SHP77 treated with DMSO at 0.1 percent for 48 hours (cell line): ENCODE measurements around the gene SLC35F1.

ENCODE experiments used
- DNase-seq: peaks from one replicate; lab custom pipeline; 2025; lab: John Stamatoyannopoulos, UW

Gene SLC35F1

DNA sequence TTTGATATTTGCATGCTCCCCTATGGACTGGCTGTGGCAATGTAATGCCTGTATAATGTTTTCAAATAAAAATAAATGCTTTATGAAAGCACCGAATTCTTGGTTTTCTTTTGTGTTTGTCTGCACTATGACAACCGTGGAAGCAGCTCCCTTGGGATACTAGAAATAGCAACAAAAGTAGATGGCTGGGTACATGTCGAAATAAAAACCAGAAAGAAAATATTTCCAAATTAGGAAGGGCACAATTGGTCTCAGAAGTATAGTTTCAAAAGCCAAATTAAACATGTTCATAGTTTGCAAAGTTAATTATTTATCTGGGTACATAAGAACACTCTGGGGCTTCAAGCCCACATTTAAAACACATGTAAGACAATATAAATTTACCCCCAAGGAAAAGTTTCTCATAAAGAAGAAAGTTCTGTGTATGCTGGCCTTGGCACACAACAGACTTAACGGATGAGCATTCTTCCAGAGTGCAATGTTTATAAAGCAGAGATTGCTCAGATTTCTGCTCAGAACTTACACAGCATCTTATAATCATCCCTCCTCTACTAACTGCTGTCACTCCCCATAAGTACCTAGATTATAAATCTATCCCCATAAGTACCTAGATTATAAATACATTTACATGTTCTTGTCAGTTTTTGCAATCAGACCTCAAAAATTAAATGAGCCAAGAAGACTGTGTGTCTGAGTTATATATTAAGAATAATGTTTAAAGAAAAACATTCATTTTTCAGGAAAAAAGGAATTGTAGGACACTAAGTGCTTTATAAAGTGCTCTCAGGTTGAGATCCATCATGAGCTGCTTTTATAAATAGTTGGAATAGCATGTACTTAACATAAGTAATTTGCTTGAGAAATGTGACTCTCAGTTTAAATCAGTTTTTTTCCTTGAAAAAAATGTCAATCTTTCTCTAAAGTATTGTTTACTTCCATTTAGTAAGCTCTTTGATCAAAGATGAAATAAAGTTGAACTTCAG is 410.8 kb downstream of the SLC35F1 start:
- no peak for DNase-seq

- DNase-seq = no peak
Measured at GRCh38 chr6:118318648-118319047, 411.6 kb downstream of the SLC35F1 start.

GRCh38 chr6:118319416-118319815 is 412.4 kb downstream of the SLC35F1 start:
- no peak for DNase-seq

GRCh38 chr6:118319894-118320649 is 413.0 kb downstream of the SLC35F1 start:
- peak; percentile 77 for DNase-seq

DNA sequence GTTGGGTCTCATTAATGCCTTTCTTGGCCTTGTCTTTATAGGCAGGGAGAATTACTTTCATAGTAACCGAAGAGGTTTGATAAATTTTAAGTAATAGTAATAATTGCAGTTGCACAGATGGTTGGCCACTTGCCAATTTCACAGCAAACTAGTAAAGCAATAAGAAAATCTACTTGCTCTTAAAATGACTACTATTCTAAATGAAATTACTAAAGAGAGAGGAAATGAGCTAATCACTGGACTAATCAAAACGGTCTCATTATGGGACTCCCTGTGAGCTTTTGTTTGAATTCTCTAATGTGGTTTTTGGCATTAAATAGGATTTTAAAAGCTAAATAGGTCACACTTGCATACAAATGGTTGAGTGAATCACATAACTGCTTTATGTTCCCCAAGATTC is 413.6 kb downstream of the SLC35F1 start:
- no peak for DNase-seq

GRCh38 chr6:118324116-118324515 is 417.1 kb downstream of the SLC35F1 start:
- DNase-seq = no peak

DNA sequence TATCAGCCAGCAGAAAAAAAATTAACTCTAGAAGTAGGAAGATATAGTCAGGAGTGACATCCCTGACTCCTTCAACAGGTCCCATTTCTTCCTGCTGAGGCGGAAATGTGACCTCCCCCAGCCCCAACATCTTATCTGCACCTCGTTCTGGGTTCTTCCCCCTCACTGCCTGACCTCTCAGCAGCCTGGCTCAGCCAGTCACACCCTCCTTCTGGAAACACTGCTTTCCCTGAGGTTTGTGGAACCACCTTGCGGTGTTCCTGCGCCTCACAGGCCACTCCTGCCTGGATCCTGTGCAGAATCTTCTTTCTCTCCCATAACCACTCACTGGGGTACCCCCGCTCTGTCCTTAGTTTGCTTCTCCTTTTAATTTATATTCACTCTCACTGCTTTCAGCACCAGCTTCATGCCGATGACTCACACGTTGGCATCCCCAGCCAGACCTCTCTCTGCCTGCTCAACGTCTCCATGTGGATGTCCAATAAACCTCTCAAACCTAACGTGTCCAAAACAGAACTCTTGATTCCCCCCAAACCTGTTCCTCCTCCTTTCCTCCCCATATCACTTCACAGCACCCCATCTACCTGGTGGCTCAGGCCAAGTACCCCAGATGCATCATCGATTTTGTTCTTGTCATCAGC is 418.3 kb downstream of the SLC35F1 start:
- no peak for DNase-seq

DNA sequence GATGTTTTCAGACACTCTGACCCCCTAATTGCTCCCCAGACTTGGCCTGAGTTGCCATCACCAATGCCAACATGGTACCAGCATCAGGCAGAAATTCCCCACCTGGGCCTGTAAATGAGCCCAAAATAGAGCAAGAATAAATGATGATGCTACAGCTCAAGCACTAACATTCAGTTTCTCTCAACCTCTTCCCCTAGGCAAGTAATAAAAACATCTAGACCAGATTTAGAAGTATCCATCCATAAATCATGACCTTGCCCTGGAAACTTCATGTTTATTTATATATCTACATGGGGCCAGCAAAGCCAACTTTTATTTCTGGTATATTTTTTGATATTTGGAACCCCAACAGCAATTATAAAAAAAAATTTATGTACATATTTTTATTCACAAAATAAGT is 419.6 kb downstream of the SLC35F1 start:
- DNase-seq = no peak

DNA sequence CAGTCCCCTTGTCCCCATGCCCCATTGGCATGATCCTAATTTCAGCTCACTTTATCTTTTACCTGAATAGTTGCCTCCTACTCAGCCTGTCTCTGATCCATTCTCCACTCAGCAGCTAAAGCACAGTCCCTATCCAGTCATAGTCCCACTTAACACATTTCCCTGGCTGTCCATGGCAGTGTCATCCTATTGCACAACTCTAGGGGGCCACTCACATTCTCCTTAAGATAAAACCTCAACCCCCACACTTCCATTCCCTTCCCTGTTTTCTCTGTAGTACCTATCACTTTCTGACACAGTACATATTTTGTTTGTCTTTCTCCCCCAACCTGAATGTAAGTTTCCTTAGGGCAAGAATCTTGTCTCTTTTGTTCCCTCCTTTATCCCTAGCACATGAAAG is 420.2 kb downstream of the SLC35F1 start:
- DNase-seq = no peak

DNA sequence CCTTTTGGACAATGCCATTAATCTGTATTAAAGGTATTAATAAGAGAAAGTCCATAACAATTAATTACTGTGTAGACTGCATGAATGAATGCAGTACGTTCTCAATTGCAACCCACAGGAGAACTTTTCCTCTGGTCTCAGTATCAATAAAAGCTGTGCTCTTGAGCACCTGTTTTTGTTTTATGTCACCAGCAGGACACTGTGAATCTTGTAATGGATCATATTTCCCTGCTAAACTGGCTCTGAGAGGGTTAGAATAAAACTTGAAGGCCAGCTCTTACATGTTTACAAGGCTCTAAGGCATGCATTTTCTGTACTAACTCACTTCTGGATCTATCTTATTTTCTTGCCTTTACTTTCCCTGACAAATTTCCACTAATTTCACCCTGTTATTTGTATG is 426.7 kb downstream of the SLC35F1 start:
- no peak for DNase-seq

- DNase-seq = no peak
Measured at GRCh38 chr6:118334634-118335033, 427.6 kb downstream of the SLC35F1 start.

DNA sequence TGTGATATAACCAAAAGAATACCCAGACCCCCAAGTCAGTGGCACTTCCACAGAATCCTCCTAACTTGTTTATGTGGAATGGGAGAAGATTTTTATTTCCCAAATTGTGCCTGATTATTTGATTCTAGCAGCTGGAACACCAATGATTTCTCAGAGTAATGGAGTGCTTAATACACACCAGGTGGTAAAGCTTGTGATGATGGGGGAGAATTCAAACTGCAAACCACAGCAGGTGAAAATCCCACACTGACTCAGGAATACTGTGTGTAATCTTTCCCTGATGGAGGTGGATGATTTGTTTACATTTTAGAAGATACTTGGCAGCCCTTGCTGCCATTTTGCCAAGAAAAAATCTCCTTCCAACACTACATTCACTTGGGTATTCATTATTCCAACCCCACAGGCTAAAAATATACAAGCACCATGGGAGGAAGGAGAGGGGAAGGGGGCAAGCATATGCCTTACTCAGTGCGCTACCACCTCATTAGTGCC is 428.3 kb downstream of the SLC35F1 start:
- peak; percentile 38 for DNase-seq

- DNase-seq = no peak
Measured at GRCh38 chr6:118344014-118344670, 437.1 kb downstream of the SLC35F1 start.

GRCh38 chr6:118350881-118351430 is 443.9 kb downstream of the SLC35F1 start:
- DNase-seq = no peak

- DNase-seq = no peak
Measured at GRCh38 chr6:118353564-118353963, 446.5 kb downstream of the SLC35F1 start.

- DNase-seq = no peak
Measured at GRCh38 chr6:118354641-118355040, 447.6 kb downstream of the SLC35F1 start.

DNA sequence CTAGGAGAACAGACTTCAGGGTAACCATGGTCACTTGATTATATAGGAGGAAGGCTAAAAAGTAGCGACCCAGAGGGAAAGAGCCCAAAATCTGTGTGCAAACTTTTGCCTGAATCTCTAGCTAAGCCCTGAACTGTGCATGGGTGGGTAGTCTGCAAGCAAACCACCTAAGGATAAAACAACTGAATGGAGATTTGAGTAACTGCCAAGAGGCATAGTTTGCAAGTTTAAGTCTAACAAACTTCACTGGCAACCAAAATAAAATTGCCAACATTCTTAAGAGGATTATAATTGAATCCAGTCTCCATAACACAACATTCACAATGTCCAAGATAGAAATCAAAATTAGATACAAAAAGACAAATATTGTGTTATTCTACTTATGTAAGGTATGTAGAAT is 449.0 kb downstream of the SLC35F1 start:
- DNase-seq = no peak

- DNase-seq = no peak
Measured at GRCh38 chr6:118356686-118357085, 449.6 kb downstream of the SLC35F1 start.
